NCI-H460 (cell line): Measurements from ENCODE around the gene TAS1R2. TPM values are rescaled to one million over a fixed set of nuclear protein-coding genes. Genes with fewer than 3 reads are reported as not detected.
"Not testable (repeated sequence)": the region's sequence is repeated elsewhere in the genome, so short reads cannot be mapped to it uniquely, and the experiment has no call there.

Source experiments
- DNase-seq: peaks from one replicate; pipeline ENCODE4 v3.0.0-alpha.2; 2016; ENCODE audit warnings: low read depth; ENCODE audit errors: extremely low read depth
- total RNA-seq: library from RNA; depleted of rRNA; stranded (reverse); fragments of >200 nt; shearing (Covaris generic); gene quantifications from 2 replicates; pipeline ENCODE4 v1.2.3, GENCODE V29; 2014

TAS1R2 gene
- total RNA-seq, 1 experiment from 2014 or later: not detected

- DNase-seq: not testable (repeated sequence)
Measured at GRCh38 chr1:18870595-18870865, 11.1 kb upstream of the TAS1R2 start.

- DNase-seq: no peak
Measured at GRCh38 chr1:18869847-18870594, 10.6 kb upstream of the TAS1R2 start.

- no peak for DNase-seq
Measured at GRCh38 chr1:18868801-18869424, 9.5 kb upstream of the TAS1R2 start.

- no peak for DNase-seq
Measured at GRCh38 chr1:18868354-18868753, 8.9 kb upstream of the TAS1R2 start.

GRCh38 chr1:18866846-18867245 is 7.4 kb upstream of the TAS1R2 start:
- no peak for DNase-seq

GRCh38 chr1:18866314-18866713 is 6.9 kb upstream of the TAS1R2 start:
- no peak for DNase-seq

- no peak for DNase-seq
Measured at GRCh38 chr1:18865176-18865575, 5.7 kb upstream of the TAS1R2 start.

GRCh38 chr1:18861590-18861989 is 2.1 kb upstream of the TAS1R2 start:
- no peak for DNase-seq

GRCh38 chr1:18861082-18861481 is 1.6 kb upstream of the TAS1R2 start:
- no peak for DNase-seq

GRCh38 chr1:18858070-18858688 is 1.3 kb downstream of the TAS1R2 start:
- no peak for DNase-seq

- DNase-seq: no peak
Measured at GRCh38 chr1:18856435-18856834, 3.0 kb downstream of the TAS1R2 start.

- no peak for DNase-seq
Measured at GRCh38 chr1:18855573-18855972, 3.9 kb downstream of the TAS1R2 start.

- no peak for DNase-seq
Measured at GRCh38 chr1:18854331-18855025, 5.0 kb downstream of the TAS1R2 start.

- no peak for DNase-seq
Measured at GRCh38 chr1:18852501-18852900, 7.0 kb downstream of the TAS1R2 start.

GRCh38 chr1:18849261-18849711 is 10.2 kb downstream of the TAS1R2 start:
- no peak for DNase-seq

- DNase-seq: not testable (repeated sequence)
Measured at GRCh38 chr1:18847723-18848122, 11.7 kb downstream of the TAS1R2 start.

GRCh38 chr1:18840145-18840544 is 19.3 kb downstream of the TAS1R2 start:
- DNase-seq: no peak

GRCh38 chr1:18836654-18837053 is 22.8 kb downstream of the TAS1R2 start:
- no peak for DNase-seq

- DNase-seq: not testable (repeated sequence)
Measured at GRCh38 chr1:18832319-18832718, 27.1 kb downstream of the TAS1R2 start.

- DNase-seq: no peak
Measured at GRCh38 chr1:18831656-18832055, 27.8 kb downstream of the TAS1R2 start.

- DNase-seq: no peak
Measured at GRCh38 chr1:18830596-18830995, 28.9 kb downstream of the TAS1R2 start.
